ENCODE data around the gene MED12.

DNA sequence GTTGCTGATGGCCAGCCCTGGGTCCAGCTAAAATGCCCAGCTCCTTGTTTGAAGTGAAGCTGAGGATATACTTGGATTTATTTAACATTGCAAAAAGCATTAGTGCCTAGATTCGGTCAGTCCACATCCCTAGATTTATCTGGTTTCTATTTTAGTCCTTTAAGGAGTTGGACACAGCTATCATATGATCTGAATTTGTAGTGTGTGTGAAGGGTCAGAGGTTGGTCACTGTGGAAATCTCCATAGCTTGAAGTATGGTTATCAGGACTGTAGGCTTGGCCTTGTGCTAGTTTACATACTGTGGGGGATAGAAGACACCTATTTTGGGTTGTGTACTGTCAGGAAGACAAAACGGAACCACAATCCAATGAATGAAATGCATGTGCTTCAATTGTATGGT is 55.0 kb downstream of the MED12 start:
- TF ChIP-seq, protein P1, sequence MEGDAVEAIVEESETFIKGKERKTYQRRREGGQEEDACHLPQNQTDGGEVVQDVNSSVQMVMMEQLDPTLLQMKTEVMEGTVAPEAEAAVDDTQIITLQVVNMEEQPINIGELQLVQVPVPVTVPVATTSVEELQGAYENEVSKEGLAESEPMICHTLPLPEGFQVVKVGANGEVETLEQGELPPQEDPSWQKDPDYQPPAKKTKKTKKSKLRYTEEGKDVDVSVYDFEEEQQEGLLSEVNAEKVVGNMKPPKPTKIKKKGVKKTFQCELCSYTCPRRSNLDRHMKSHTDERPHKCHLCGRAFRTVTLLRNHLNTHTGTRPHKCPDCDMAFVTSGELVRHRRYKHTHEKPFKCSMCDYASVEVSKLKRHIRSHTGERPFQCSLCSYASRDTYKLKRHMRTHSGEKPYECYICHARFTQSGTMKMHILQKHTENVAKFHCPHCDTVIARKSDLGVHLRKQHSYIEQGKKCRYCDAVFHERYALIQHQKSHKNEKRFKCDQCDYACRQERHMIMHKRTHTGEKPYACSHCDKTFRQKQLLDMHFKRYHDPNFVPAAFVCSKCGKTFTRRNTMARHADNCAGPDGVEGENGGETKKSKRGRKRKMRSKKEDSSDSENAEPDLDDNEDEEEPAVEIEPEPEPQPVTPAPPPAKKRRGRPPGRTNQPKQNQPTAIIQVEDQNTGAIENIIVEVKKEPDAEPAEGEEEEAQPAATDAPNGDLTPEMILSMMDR (conservative IDR thresholded peaks at IDR 0.05; ENCODE audit: low read length): no peak
- TF ChIP-seq EZH2phosphoT487 (IDR thresholded peaks at IDR 0.05; ENCODE audit: borderline replicate concordance): no peak

Data from Loucy (cell line).